Ishikawa (cell line): ENCODE results near the gene IQCH.

Experiments
- CEBPB ChIP-seq: IDR thresholded peaks from 2 replicates; pipeline ENCODE4 v1.6.1; 2012
- EGR1 ChIP-seq: IDR thresholded peaks from 2 replicates; pipeline ENCODE4 v1.6.1; 2012
- EP300 ChIP-seq: IDR thresholded peaks from 2 replicates; pipeline ENCODE4 v1.6.1; 2012; ENCODE audit warnings: borderline replicate concordance
- FOXM1 ChIP-seq: IDR thresholded peaks from 2 replicates; pipeline ENCODE4 v1.6.1; 2012; ENCODE audit warnings: low read depth, borderline replicate concordance
- MAX ChIP-seq: IDR thresholded peaks from 2 replicates; pipeline ENCODE4 v1.6.1; 2012
- TEAD4 ChIP-seq: IDR thresholded peaks from 2 replicates; pipeline ENCODE4 v1.6.1; 2012
- ZBTB7A ChIP-seq: IDR thresholded peaks from 2 replicates; pipeline ENCODE4 v1.6.1; 2012; ENCODE audit warnings: low read depth
- TF ChIP-seq, protein P1 (sequence below): IDR thresholded peaks from 2 replicates; pipeline ENCODE4 v1.6.1; 2012
- TF ChIP-seq, protein P2 (sequence below): IDR thresholded peaks from 2 replicates; pipeline ENCODE4 v1.6.1; 2012; ENCODE audit warnings: low read depth, mild to moderate bottlenecking

DNA sequence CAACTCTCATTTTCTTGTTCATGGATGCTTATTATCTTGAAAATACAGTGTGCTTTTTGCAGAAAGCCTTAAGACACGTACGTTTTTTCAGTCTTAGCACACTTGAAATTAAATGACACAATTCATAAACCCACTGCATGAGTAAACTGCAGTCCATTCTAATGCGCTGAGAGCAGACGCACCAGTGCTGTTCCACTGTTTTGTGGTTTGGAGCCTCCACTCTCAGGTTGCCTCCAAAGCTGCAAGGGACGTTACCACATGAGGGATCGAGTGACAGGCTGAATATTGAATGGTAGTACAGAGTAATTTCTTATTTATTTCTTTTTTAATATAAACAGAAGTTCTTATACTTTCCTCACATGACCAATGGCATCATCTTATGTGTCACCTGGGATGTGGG lies 12.3 kb downstream of the IQCH start:
- TF ChIP-seq MAX (no peak), ZBTB7A (no peak), EP300 (no peak), FOXM1 (no peak), EGR1 (no peak), CEBPB (no peak), TEAD4 (no peak)
- TF ChIP-seq, protein P1, sequence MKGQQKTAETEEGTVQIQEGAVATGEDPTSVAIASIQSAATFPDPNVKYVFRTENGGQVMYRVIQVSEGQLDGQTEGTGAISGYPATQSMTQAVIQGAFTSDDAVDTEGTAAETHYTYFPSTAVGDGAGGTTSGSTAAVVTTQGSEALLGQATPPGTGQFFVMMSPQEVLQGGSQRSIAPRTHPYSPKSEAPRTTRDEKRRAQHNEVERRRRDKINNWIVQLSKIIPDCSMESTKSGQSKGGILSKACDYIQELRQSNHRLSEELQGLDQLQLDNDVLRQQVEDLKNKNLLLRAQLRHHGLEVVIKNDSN: no peak
- TF ChIP-seq, protein P2, sequence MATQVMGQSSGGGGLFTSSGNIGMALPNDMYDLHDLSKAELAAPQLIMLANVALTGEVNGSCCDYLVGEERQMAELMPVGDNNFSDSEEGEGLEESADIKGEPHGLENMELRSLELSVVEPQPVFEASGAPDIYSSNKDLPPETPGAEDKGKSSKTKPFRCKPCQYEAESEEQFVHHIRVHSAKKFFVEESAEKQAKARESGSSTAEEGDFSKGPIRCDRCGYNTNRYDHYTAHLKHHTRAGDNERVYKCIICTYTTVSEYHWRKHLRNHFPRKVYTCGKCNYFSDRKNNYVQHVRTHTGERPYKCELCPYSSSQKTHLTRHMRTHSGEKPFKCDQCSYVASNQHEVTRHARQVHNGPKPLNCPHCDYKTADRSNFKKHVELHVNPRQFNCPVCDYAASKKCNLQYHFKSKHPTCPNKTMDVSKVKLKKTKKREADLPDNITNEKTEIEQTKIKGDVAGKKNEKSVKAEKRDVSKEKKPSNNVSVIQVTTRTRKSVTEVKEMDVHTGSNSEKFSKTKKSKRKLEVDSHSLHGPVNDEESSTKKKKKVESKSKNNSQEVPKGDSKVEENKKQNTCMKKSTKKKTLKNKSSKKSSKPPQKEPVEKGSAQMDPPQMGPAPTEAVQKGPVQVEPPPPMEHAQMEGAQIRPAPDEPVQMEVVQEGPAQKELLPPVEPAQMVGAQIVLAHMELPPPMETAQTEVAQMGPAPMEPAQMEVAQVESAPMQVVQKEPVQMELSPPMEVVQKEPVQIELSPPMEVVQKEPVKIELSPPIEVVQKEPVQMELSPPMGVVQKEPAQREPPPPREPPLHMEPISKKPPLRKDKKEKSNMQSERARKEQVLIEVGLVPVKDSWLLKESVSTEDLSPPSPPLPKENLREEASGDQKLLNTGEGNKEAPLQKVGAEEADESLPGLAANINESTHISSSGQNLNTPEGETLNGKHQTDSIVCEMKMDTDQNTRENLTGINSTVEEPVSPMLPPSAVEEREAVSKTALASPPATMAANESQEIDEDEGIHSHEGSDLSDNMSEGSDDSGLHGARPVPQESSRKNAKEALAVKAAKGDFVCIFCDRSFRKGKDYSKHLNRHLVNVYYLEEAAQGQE: no peak
